K562 (cell line): Measurements from ENCODE around the gene HIVEP1. TPM values are rescaled to one million over a fixed set of nuclear protein-coding genes. Genes with fewer than 3 reads are reported as not detected.
A peak's percentile ranks its signal among the peaks of the same experiment; 100 is the strongest.

Source experiments
- CCNT2 ChIP-seq: IDR thresholded peaks from 2 replicates; pipeline ENCODE4 v1.6.1; 2011; ENCODE audit warnings: borderline replicate concordance, low read depth, mild to moderate bottlenecking, moderate library complexity, mixed read lengths, low read length; ENCODE audit not compliant: insufficient read length; ENCODE audit errors: extremely low read depth
- CHD4 ChIP-seq: fragments of 200-600 bp; sonication (generic); IDR thresholded peaks from 3 replicates; pipeline ENCODE4 v1.6.1; 2012; ENCODE audit warnings: low read depth, mild to moderate bottlenecking, mixed read lengths, low read length, inconsistent platforms; ENCODE audit not compliant: insufficient read depth, insufficient replicate concordance, poor library complexity, severe bottlenecking
- ETS2 ChIP-seq: IDR thresholded peaks from 2 replicates; pipeline ENCODE4 v1.6.1; 2016; ENCODE audit warnings: borderline replicate concordance, missing genetic modification characterization, mild to moderate bottlenecking, moderate library complexity, missing compliant biosample characterization; ENCODE audit not compliant: poor library complexity, severe bottlenecking
- HDAC1 ChIP-seq, 2 experiments: fragments of 450-650 bp; IDR thresholded peaks; 2 replicates each; pipeline ENCODE4 v1.6.1; 2016 to 2017; ENCODE audit warnings: inconsistent platforms in 1 of 2, mild to moderate bottlenecking in 1 of 2, moderate library complexity in 1 of 2
- MECOM ChIP-seq: fragments of 250-450 bp; sonication (Bioruptor Pico); IDR thresholded peaks from 2 replicates; pipeline ENCODE4 v1.8.0; 2022; ENCODE audit warnings: inconsistent platforms
- NR4A1 ChIP-seq, 2 experiments: fragments of 250-450 bp in 1 of 2; fragments of 450-650 bp in 1 of 2; sonication (Bioruptor Pico) in 1 of 2; IDR thresholded peaks; 2 replicates each; pipeline versions ENCODE4 v1.4.0 to v1.6.1; 2016 to 2020; ENCODE audit warnings: mild to moderate bottlenecking in 2 of 2, missing compliant biosample characterization in 1 of 2, missing genetic modification characterization in 1 of 2, moderate library complexity in 1 of 2
- POLR3A ChIP-seq: IDR thresholded peaks from 2 replicates; pipeline ENCODE4 v1.6.1; 2011; ENCODE audit warnings: borderline replicate concordance, mild to moderate bottlenecking, moderate library complexity; ENCODE audit not compliant: insufficient read length, insufficient read depth; ENCODE audit errors: extremely low read depth
- ZFP30 ChIP-seq: fragments of 250-450 bp; sonication (Bioruptor Pico); IDR thresholded peaks from 2 replicates; pipeline ENCODE4 v1.8.0; 2022; ENCODE audit warnings: moderate library complexity, mild to moderate bottlenecking, inconsistent platforms, borderline replicate concordance
- polyA plus RNA-seq, 8 experiments: library from polyadenylated mRNA; depleted of rRNA in 4 of 8; stranded (reverse) in 5 of 8; unstranded in 3 of 8; fragments of >200 nt; fragmentation: Nextera tagmentation in 2 of 8; fragmentation: Illumina TruSeq in 1 of 8; extraction: Ambion mirVana in 2 of 8; extraction: Trizol in 1 of 8; gene quantifications; 2 replicates each; pipeline versions ENCODE4 v1.2.1 to v1.2.3, GENCODE V29; 2011 to 2014; ENCODE audit warnings: inconsistent platforms in 1 of 8, missing spikeins in 1 of 8
- total RNA-seq, 7 experiments: library from RNA; depleted of rRNA in 6 of 7; stranded (reverse); fragments of >200 nt in 6 of 7; fragmentation: Illumina TruSeq in 2 of 7; extraction: Trizol in 2 of 7; gene quantifications; 2 replicates each; pipeline versions ENCODE4 v1.2.1 to v1.2.3, GENCODE V29; 2011 to 2021; ENCODE audit warnings: low replicate concordance in 1 of 7
- TF ChIP-seq, protein P1 (sequence below): fragments of 200-800 bp; sonication (Bioruptor generic); IDR thresholded peaks from 2 replicates; pipeline ENCODE4 v1.6.1; 2016; ENCODE audit warnings: missing genetic modification characterization, missing compliant biosample characterization
- TF ChIP-seq, protein P2 (sequence below): fragments of 250-450 bp; sonication (Bioruptor Pico); IDR thresholded peaks from 2 replicates; pipeline ENCODE4 v1.4.0; 2020
- TF ChIP-seq, protein P3 (sequence below): fragments of 450-650 bp; formaldehyde crosslinking; IDR thresholded peaks from 2 replicates; pipeline ENCODE4 v1.4.0; 2020; ENCODE audit warnings: mild to moderate bottlenecking, mixed read lengths
- TF ChIP-seq, protein P4 (sequence below): fragments of 250-450 bp; sonication (Bioruptor Pico); IDR thresholded peaks from 2 replicates; pipeline ENCODE4 v1.8.0; 2021; ENCODE audit warnings: moderate library complexity, mild to moderate bottlenecking, inconsistent platforms

Gene HIVEP1
- total and polyA plus RNA-seq, 9 of the 15 experiments (the other 6 are each of a cell fraction or from before 2014, with no cell fraction given), result 6.0 to 33.3 (median 21.7) TPM

DNA sequence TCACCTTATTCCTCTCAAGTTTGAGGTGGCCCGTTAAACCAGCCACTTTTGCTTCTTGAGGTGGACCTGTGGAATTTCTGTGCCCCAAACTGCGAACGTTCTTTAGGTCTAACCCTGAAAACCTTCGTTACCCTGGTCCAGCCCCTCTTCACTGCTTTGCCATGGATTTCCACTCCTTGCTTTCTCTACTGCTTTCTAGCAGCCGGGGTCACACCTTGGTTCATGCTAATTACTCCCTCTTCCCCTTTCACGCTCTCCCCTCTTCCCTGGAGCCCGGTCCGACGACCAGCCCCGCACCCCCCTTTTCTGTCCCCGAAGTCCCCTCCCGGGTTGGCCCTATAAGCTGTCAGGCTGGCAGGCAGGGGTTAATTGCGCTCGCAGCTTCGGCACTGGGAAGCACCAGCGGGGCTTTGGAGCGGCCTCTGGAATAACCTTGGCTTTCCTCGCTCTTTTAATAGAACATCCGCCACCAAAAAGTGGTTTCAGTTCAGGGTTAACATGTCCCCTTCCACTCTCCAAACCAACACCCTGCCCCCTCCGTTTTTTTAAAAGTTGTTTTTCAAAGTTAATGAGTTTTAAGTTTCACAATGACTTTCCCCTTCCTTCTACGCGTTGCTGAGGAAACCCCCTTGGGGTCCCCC, 1.4 kb upstream of the HIVEP1 start (continued):
- TF ChIP-seq, protein P1, sequence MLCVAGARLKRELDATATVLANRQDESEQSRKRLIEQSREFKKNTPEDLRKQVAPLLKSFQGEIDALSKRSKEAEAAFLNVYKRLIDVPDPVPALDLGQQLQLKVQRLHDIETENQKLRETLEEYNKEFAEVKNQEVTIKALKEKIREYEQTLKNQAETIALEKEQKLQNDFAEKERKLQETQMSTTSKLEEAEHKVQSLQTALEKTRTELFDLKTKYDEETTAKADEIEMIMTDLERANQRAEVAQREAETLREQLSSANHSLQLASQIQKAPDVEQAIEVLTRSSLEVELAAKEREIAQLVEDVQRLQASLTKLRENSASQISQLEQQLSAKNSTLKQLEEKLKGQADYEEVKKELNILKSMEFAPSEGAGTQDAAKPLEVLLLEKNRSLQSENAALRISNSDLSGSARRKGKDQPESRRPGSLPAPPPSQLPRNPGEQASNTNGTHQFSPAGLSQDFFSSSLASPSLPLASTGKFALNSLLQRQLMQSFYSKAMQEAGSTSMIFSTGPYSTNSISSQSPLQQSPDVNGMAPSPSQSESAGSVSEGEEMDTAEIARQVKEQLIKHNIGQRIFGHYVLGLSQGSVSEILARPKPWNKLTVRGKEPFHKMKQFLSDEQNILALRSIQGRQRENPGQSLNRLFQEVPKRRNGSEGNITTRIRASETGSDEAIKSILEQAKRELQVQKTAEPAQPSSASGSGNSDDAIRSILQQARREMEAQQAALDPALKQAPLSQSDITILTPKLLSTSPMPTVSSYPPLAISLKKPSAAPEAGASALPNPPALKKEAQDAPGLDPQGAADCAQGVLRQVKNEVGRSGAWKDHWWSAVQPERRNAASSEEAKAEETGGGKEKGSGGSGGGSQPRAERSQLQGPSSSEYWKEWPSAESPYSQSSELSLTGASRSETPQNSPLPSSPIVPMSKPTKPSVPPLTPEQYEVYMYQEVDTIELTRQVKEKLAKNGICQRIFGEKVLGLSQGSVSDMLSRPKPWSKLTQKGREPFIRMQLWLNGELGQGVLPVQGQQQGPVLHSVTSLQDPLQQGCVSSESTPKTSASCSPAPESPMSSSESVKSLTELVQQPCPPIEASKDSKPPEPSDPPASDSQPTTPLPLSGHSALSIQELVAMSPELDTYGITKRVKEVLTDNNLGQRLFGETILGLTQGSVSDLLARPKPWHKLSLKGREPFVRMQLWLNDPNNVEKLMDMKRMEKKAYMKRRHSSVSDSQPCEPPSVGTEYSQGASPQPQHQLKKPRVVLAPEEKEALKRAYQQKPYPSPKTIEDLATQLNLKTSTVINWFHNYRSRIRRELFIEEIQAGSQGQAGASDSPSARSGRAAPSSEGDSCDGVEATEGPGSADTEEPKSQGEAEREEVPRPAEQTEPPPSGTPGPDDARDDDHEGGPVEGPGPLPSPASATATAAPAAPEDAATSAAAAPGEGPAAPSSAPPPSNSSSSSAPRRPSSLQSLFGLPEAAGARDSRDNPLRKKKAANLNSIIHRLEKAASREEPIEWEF, result no peak
- TF ChIP-seq, protein P2, sequence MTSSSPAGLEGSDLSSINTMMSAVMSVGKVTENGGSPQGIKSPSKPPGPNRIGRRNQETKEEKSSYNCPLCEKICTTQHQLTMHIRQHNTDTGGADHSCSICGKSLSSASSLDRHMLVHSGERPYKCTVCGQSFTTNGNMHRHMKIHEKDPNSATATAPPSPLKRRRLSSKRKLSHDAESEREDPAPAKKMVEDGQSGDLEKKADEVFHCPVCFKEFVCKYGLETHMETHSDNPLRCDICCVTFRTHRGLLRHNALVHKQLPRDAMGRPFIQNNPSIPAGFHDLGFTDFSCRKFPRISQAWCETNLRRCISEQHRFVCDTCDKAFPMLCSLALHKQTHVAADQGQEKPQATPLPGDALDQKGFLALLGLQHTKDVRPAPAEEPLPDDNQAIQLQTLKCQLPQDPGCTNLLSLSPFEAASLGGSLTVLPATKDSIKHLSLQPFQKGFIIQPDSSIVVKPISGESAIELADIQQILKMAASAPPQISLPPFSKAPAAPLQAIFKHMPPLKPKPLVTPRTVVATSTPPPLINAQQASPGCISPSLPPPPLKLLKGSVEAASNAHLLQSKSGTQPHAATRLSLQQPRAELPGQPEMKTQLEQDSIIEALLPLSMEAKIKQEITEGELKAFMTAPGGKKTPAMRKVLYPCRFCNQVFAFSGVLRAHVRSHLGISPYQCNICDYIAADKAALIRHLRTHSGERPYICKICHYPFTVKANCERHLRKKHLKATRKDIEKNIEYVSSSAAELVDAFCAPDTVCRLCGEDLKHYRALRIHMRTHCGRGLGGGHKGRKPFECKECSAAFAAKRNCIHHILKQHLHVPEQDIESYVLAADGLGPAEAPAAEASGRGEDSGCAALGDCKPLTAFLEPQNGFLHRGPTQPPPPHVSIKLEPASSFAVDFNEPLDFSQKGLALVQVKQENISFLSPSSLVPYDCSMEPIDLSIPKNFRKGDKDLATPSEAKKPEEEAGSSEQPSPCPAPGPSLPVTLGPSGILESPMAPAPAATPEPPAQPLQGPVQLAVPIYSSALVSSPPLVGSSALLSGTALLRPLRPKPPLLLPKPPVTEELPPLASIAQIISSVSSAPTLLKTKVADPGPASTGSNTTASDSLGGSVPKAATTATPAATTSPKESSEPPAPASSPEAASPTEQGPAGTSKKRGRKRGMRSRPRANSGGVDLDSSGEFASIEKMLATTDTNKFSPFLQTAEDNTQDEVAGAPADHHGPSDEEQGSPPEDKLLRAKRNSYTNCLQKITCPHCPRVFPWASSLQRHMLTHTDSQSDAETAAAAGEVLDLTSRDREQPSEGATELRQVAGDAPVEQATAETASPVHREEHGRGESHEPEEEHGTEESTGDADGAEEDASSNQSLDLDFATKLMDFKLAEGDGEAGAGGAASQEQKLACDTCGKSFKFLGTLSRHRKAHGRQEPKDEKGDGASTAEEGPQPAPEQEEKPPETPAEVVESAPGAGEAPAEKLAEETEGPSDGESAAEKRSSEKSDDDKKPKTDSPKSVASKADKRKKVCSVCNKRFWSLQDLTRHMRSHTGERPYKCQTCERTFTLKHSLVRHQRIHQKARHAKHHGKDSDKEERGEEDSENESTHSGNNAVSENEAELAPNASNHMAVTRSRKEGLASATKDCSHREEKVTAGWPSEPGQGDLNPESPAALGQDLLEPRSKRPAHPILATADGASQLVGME (CRISPR knock-in tag), result no peak
- TF ChIP-seq POLR3A (no peak), CCNT2 (no peak), ETS2 (tag) (no peak), ZFP30 (no peak), HDAC1 (IDR thresholded peaks at IDR 0.05) (peak in 1 of 2 experiments; percentile 53; a peak in 1 of 4 replicates), NR4A1 (CRISPR knock-in tag; IDR thresholded peaks at IDR 0.05) (no peak), NR4A1 (tag; IDR thresholded peaks at IDR 0.05) (no peak), MECOM (CRISPR knock-in tag) (no peak), CHD4 (no peak)
- TF ChIP-seq, protein P3, sequence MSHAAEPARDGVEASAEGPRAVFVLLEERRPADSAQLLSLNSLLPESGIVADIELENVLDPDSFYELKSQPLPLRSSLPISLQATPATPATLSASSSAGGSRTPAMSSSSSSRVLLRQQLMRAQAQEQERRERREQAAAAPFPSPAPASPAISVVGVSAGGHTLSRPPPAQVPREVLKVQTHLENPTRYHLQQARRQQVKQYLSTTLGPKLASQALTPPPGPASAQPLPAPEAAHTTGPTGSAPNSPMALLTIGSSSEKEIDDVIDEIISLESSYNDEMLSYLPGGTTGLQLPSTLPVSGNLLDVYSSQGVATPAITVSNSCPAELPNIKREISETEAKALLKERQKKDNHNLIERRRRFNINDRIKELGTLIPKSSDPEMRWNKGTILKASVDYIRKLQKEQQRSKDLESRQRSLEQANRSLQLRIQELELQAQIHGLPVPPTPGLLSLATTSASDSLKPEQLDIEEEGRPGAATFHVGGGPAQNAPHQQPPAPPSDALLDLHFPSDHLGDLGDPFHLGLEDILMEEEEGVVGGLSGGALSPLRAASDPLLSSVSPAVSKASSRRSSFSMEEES, result no peak
- TF ChIP-seq, protein P4, sequence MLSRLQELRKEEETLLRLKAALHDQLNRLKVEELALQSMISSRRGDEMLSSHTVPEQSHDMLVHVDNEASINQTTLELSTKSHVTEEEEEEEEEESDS (CRISPR knock-in tag), result no peak
